Urinary bladder (tissue), 4 donors: ENCODE data around the gene DCST2. TPM values are rescaled to one million over a fixed set of nuclear protein-coding genes. Genes with fewer than 3 reads are reported as not detected.
"Not testable (repeated sequence)": the region's sequence is repeated elsewhere in the genome, so short reads cannot be mapped to it uniquely, and the experiment has no call there.

Source experiments
- DNase-seq: peaks from one replicate; pipeline ENCODE4 v3.0.0-alpha.2; 2015; ENCODE audit errors: extremely low spot score
- H3K27ac ChIP-seq: one replicate; pipeline ENCODE4 v1.5.1; 2013; ENCODE audit warnings: low read depth, mild to moderate bottlenecking, moderate library complexity
- H3K36me3 ChIP-seq: one replicate; pipeline ENCODE4 v1.6.1; 2013; ENCODE audit warnings: mild to moderate bottlenecking, moderate library complexity; ENCODE audit not compliant: insufficient read depth
- H3K4me1 ChIP-seq: one replicate; pipeline ENCODE4 v1.6.1; 2013; ENCODE audit warnings: mild to moderate bottlenecking, moderate library complexity; ENCODE audit not compliant: insufficient read depth
- H3K4me3 ChIP-seq: one replicate; pipeline ENCODE4 v1.5.1; 2013; ENCODE audit warnings: low read depth, low read length
- WGBS: extraction: QIAGEN DNeasy Blood & Tissue Kit; methylation state at CpG from one replicate; pipeline ENCODE4 v1.1.7; 2013; 5-methylcytosine and 5-hydroxymethylcytosine counted together
- polyA plus RNA-seq: library from polyadenylated mRNA; stranded (reverse); fragments of 200-250 nt; gene quantifications from one replicate; pipeline ENCODE4 v1.2.3, GENCODE V29; 2013
- total RNA-seq: library from RNA; depleted of rRNA; stranded (reverse); fragments of >200 nt; gene quantifications from one replicate; pipeline ENCODE4 v1.2.3, GENCODE V29; 2014
- donor health status: healthy with polysubstance abuse.
- donor health status: healthy.

The DCST2 gene
- total and polyA plus RNA-seq, 2 donors, result 0.53 to 1.2 TPM

GRCh38 chr1:154992721-154993571, 40.6 kb downstream of the DCST2 start:
- no peak for DNase-seq
- Histone ChIP-seq H3K4me3 (no peak overlapping the region), H3K27ac (no peak overlapping the region), H3K36me3 (no peaks in the 10 kb centered on the region), H3K4me1 (no peaks in the 10 kb centered on the region)
- 80% methylated on average over 14 of the region's 14 CpGs for WGBS

GRCh38 chr1:154990276-154990675, 43.3 kb downstream of the DCST2 start:
- 92% methylated on average over 8 of the region's 8 CpGs for WGBS
- no peaks in the 10 kb centered on the region for H3K4me1 ChIP-seq
- DNase-seq, result no peak
- H3K27ac ChIP-seq, result no peak overlapping the region
- no peaks in the 10 kb centered on the region for H3K36me3 ChIP-seq
- H3K4me3 ChIP-seq, result no peak overlapping the region

- Histone ChIP-seq H3K4me3 (no peak overlapping the region), H3K4me1 (no peaks in the 10 kb centered on the region), H3K36me3 (no peaks in the 10 kb centered on the region), H3K27ac (no peak overlapping the region)
- 85% methylated on average over 3 of the region's 3 CpGs for WGBS
- no peak for DNase-seq
Measured at GRCh38 chr1:154989195-154989860, 44.3 kb downstream of the DCST2 start.

- no peaks in the 10 kb centered on the region for H3K36me3 ChIP-seq
- WGBS, result 87% methylated on average over 17 of the region's 17 CpGs
- H3K4me1 ChIP-seq, result no peaks in the 10 kb centered on the region
- H3K27ac ChIP-seq, result no peak overlapping the region
- no peak for DNase-seq
- H3K4me3 ChIP-seq, result no peak overlapping the region
Measured at GRCh38 chr1:154988058-154988954, 45.3 kb downstream of the DCST2 start.

- H3K4me1 ChIP-seq, result no peaks in the 10 kb centered on the region
- H3K27ac ChIP-seq, result no peak overlapping the region
- no peaks in the 10 kb centered on the region for H3K36me3 ChIP-seq
- DNase-seq, result no peak
- WGBS, result 75% methylated on average over 6 of the region's 6 CpGs
- no peak overlapping the region for H3K4me3 ChIP-seq
Measured at GRCh38 chr1:154987326-154987725, 46.3 kb downstream of the DCST2 start.

GRCh38 chr1:154986736-154987135, 46.8 kb downstream of the DCST2 start:
- DNase-seq, H3K4me3 ChIP-seq, H3K4me1 ChIP-seq, H3K27ac ChIP-seq, H3K36me3 ChIP-seq: not testable (repeated sequence)
- 90% methylated on average over 4 of the region's 4 CpGs for WGBS

- 14% methylated on average over 17 of the region's 17 CpGs for WGBS
- Histone ChIP-seq H3K36me3 (no peaks in the 10 kb centered on the region), H3K4me1 (no peaks in the 10 kb centered on the region), H3K4me3 (peak overlapping the region; percentile 60), H3K27ac (no peak overlapping the region)
- DNase-seq, result no peak
Measured at GRCh38 chr1:154983776-154984466, 49.7 kb downstream of the DCST2 start.

- H3K4me3 ChIP-seq, result peak within 1 kb of the TSS; percentile 60
- H3K27ac ChIP-seq, result no peak within 1 kb of the TSS
Measured at GRCh38 chr1:154982897-154983648, 50.5 kb downstream of the DCST2 start, which contains the start of gene FLAD1. Gene FLAD1 (plus strand): TSS chr1:154983344. CDS start chr1:154983695, 351 bp downstream.

GRCh38 chr1:154982341-154982740, 51.2 kb downstream of the DCST2 start:
- Histone ChIP-seq H3K36me3 (no peaks in the 10 kb centered on the region), H3K4me3 (no peak overlapping the region), H3K4me1 (no peaks in the 10 kb centered on the region), H3K27ac (no peak overlapping the region)
- 61% methylated on average over 6 of the region's 6 CpGs for whole genome bisulfite sequencing
- no peak for DNase-seq

More at GRCh38 chr1:154982897-154983648, 50.5 kb downstream of the DCST2 start, which contains the start of gene FLAD1:
- H3K36me3 ChIP-seq, result no peaks in the 10 kb centered on the region
- DNase-seq, result peak; percentile 99
- WGBS, result under 1% methylated on average over 26 of the region's 26 CpGs
- H3K4me1 ChIP-seq, result no peaks in the 10 kb centered on the region

GRCh38 chr1:154978360-154978759, 55.2 kb downstream of the DCST2 start:
- WGBS, result 85% methylated on average over 3 of the region's 3 CpGs
- no peak for DNase-seq
- H3K36me3 ChIP-seq, result no peaks in the 10 kb centered on the region
- H3K4me3 ChIP-seq, result no peak overlapping the region
- H3K4me1 ChIP-seq, result no peaks in the 10 kb centered on the region
- H3K27ac ChIP-seq, result no peak overlapping the region

- H3K27ac ChIP-seq, H3K36me3 ChIP-seq, H3K4me1 ChIP-seq, H3K4me3 ChIP-seq, DNase-seq: not testable (repeated sequence)
- 60% methylated on average over 3 of the region's 3 CpGs for WGBS
Measured at GRCh38 chr1:154977762-154978161, 55.8 kb downstream of the DCST2 start.

GRCh38 chr1:154975409-154976059, 58.0 kb downstream of the DCST2 start:
- Histone ChIP-seq H3K27ac (peak overlapping the region; percentile 94), H3K4me3 (peak overlapping the region; percentile 54), H3K36me3 (no peaks in the 10 kb centered on the region), H3K4me1 (no peaks in the 10 kb centered on the region)
- no peak for DNase-seq
- WGBS, result under 1% methylated on average over 24 of the region's 24 CpGs
